ENCODE data around the gene FBN2.

- TF ChIP-seq CTCF (IDR thresholded peaks at IDR 0.05): no peak
- no peak for TF ChIP-seq POLR2A (IDR thresholded peaks at IDR 0.05)
Observed at GRCh38 chr5:128470663-128471062, 67.4 kb downstream of the FBN2 start.
